Measurements from ENCODE around the gene PTBP1.
"Not testable (repeated sequence)": the region's sequence is repeated elsewhere in the genome, so short reads cannot be mapped to it uniquely, and the experiment has no call there.

Gene PTBP1

DNA sequence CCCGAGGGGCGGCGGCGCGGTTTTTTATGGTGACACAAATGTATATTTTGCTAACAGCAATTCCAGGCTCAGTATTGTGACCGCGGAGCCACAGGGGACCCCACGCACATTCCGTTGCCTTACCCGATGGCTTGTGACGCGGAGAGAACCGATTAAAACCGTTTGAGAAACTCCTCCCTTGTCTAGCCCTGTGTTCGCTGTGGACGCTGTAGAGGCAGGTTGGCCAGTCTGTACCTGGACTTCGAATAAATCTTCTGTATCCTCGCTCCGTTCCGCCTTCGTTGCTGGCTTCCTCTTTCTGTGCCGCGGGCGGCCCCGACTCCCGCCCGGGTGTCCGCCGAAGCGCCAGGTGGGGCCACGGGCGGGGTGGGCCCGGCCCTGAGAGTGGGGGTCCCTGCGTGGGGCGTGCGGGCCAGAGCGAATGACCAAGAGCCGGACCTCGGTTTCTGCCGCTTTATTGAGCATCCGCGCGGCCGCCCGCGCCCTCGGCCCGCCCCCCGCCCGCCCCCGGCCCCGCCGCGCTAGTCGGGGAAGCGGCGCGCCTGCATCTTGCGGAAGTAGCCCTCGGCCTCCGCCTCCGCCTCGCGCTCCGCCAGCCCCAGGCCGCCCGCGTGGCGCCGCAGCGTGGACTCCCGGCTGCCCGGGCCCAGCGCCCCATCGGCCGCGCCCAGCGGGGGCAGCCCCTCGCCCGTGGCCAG is 14.9 kb downstream of the PTBP1 start:
- no peak for DNase-seq

DNA sequence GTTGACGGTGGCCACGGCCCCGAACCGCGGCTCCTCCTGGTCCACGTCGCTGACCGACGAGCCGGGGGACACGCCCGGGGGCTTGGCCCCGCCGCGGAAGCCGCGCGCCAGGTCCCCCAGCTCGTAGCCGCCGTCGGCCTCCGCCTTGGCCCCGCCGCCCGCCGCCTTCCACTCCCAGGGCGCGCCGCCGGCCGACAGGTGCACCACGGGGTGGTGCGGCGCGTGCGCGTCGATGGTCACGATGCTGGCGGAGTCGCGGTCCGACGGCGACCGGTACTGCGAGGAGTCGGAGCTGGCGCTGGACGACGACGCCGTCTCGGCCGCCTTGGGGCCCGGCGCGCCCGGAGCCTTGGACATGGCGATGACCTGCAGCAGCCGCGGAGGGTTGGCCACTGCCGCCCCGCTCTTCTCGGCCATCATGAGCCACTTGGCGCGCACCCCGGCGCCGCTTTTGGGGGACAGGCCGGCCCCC is 15.5 kb downstream of the PTBP1 start:
- DNase-seq = no peak

DNA sequence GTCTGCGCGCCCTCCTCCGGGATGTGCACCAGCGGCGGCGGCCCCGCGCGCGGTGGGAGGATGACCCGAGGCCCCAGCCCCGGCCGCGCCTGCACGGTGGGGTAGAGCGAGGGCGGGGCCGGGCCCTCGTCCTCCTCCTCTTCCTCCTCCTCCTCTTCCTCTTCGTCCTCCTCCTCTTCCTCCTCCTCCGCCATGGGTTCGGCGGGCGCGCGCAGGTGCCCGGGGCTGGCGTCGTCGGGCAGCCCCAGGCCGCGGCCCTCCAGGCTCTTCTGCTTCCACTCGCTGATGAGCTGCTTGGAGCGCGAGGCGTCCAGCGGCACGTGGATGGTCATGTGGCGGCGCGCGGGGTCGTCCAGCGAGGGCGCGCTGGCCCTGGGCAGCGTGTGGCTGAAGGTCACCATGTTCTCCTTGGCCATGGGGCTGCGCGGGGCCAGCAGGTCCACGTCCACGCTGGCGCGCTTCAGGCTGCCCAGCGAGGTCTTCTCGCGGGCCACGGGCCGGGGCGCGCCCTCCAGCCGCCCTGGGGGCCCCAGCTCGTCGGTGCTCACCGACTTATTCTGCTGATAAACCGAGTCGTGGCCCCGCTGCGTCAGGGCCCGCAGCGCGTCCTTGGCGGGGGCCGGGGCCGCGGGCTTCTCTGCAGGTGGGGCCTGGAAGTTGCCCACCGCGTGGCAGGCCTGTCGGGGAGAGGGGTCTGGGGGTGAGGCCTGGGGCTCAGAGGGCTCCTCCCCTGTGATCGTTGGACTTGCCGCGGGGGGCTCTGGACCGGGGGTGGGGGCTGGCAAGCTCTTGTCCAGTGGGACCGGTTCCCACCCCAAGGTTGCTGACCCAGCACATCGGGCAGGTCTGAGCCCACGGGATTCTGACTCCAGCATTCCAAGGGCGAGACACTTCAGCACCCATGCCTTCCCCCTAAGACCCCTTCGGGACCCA is 16.2 kb downstream of the PTBP1 start:
- no peak for DNase-seq

DNA sequence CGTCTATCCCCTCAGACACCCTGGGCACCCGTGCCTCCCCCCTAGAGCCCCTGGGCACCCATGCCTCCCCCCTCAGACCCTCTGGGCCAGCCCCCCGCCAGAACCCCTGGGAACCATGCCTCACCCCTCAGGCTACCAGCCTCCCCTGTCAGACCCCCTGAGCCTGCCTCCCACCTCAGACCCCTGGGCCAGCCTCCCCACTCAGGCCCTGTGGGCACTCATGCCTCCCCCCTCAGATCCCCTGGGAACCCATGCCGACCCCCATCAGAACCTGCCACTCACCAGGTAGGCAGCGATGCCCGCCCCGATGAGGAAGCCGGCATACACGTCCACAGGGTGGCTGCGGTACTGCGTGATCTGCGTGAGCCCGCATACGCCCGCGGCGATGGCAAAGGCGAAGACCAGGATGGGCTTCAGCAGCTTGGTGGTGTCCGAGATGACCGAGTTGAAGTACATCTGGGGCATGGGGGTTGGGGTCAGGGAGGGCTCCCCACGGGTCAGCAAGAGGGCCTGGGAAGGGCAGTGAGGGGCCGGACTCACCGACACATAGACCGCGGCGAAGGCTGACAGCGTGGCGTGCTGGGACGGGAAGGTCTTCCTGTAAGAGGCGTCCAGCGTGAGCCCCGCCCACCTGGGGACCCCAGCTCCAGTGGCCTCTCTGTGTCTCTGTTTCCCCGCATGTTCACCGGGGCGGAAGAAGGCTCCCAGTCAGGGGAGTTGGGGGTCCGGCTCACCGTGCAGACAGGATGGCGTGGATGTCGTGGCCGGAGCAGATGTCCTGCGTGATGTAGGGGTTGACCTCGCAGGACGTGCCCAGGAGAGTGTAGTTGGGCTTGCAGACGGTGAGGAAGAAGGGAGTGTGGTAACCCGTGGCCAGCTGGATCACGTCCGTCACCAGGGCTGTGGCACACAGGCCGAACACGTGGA is 17.2 kb downstream of the PTBP1 start:
- DNase-seq = no peak

DNA sequence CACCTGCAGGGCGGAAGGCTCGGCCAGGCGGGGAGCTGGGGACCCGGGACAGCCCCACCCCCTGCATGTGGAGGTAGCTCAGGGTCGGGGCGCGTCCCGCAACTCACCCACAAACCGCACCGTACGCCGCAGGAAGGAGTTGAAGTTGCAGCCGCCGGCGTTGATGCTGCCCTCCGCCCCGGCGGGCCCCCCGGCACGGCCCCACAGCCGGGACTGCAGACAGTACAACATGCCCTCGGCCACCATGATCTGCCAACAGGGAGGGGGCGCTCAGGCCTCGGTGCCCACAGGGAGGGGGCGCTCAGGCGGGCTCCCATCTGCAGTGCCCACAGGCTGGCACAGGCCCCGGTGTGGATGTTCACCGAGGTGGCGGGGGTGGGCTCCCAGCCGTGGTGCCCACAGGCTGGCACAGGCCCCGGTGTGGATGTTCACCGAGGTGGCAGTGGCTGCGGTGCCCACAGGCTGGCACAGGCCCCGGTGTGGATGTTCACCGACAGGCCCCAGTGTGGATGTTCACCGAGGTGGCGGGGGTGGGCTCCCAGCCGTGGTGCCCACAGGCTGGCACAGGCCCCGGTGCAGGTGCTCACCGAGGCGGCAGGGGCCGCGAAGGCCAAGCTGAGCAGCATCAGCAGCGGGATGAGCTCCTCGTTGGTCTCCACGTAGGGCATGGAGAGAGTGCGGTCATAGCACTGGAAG is 18.0 kb downstream of the PTBP1 start:
- no peak for DNase-seq

DNA sequence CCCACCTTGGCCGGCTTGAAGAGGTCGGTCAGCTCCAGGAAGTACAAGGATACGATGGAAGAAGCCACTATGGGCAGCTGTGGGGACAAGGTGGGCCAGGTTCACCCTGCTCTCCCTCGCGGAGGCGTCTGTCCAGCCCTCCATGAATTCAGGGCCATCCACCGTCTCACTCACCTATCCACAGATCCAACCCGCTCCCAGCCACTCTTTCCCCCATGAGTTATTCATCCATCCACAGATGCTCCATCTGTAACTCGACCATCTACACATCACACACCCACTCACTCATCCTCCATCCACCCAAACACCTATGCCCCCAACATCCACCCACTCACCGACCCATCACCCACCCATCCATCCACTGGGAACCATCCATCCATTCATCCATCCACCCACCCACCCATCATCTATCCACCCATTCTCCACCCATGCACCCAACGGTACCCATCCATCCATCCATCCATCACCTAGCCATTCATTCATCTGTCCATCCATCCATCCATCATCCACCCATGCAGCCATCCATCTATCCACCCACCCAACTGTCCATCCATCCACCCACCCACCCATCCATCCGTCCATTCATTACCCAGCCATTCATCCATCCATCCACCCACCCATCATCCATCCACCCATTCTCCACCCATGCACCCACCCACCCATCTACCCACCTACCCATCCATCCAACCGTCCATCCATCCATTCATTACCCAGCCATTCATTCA is 18.7 kb downstream of the PTBP1 start:
- no peak for DNase-seq

DNA sequence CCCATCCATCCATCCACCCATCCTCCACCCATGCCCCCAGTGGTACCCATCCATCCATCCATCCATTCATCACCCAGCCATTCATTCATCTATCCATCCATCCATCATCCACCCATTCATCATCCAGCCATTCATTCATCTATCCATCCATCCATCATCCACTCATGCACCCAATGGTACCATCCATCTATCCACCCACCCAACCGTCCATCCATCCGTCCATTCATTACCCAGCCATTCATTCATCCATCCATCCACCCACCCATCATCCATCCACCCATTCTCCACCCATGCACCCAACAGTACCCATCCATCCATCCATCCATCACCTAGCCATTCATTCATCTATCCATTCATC is 19.2 kb downstream of the PTBP1 start:
- DNase-seq = no peak

DNA sequence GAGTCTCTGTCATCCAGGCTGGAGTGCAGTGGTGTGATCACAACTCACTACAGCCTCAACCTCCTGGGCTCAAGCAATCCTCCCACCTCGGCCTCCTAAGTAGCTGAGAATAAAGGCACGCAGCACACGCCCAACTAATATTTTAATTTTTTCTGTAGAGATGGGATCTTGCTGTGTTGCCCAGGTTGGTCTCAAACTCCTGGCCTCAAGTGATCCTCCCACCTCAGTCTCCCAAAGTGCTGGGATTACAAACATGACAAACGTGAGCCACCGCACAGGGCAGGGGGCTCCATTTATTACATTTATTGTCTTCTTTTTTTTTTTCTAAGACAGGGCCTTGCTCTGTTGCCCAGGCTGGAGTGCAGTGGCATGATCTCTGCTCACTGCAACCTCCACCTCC is 23.0 kb downstream of the PTBP1 start:
- not testable (repeated sequence) for DNase-seq

DNA sequence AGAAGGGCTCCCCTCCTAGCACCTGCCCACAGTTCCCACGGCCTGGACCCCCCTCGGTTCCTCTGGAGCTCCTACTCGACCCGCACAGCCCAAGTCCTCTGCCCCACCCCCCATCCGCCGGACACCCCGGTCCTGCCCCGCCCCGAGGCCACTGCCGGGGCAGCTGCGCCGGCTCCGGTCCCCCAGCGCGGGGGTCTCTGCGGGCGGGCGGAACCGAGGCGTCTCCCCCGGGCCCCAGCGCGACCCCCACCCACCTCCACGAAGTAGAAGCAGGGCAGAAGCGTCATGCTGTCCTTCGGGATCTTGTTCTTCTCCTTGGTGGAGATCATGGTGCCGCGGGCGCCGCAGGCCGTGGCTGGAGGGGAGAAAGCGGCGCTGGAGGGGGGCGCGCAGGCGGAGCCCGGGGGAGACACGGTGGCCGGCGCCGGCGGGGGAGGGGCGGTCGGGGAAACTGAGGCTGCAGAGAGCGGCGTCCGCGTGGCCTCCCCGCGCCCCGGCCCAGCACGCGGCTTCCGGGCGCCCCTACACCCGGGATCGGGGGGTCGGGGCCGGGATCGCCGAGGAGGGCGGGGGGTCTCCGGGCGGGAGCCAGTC is 24.1 kb downstream of the PTBP1 start:
- DNase-seq = no peak

DNA sequence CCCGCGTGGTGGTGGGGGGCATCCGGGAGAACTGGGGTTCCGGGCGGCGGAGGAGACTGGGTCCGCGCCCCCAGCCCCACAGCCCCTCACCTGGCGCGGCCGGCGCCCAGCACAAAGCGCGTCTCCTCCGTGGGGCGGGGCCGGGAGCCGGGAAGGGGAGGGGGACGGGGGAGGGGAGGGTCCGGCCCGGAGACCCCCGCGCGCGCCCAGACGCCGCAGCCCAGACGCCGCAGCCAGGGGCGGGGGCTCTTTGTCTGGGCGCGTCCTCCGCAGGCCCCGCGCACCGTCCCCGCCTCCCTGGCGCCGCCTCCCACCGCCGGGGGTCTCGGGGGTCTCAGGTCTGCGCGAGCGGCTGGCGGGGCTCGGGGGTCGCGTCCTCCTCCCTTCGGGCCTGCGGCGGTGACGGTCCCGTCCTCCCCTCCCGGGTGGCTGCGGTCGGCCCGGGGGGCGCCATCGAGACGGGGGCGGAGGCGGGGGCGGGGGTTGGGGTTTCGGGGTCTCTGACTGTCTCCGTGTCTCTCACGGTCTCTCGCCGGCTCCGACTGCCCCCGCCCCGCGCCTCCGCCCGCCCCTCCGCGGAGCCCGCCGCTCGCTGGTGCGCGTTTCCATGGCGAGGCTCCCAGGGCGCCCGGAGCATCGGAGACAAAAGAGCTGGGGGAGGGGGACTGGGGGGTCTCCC is 24.7 kb downstream of the PTBP1 start, which contains the start of gene PLPPR3:
Gene PLPPR3, minus strand, starts transcription at position 131 of the 679 bp plus-strand sequence. CDS start 396 bp downstream, outside the sequence.
- no peak for DNase-seq

DNA sequence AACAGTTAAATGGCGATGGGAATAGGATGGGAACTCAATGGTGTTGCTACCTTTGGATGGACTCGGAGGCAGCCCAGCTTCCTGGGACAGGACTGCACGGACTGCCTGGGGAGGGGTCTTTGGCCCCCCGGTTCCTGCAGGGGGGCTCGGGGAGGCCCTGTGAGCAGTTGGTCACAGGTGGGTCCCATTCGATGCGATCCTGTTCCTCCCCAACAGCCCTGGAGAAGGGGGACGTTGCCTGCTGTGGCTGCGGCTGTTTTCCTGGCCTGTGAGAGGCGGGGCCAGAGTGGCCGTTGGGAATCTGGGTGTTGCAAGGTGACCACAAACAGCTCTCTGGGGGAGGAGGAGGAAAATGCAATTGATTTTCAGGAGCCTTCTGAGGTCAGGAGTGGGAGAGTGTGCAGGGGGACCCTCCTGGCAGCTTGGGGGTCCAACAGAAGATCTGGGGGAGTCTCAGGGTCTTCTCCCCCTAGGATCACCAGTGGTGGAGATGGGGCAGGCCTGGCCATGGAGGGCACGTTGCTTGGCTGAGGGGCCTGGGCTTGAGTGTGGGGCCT is 26.4 kb downstream of the PTBP1 start:
- DNase-seq = no peak

DNA sequence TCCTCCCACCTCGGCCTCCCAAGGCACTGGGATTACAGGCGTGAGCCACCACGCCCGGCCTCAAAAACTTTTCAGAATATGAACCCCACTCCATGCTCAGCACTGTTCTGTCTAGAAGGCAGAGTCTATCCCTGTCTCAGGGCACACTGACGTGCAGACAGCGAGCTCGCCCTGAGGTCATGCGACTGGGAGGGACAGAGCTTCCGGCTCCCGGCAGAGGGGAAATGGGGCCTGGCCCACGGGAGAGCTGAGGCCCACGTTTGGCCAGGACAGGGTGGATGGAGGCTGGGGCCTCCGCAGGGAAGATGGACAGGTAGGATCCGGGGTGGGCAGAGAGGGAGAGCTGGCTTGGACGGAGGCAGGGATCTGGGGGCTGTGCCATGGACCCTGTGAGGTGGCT is 27.6 kb downstream of the PTBP1 start:
- DNase-seq = no peak

DNA sequence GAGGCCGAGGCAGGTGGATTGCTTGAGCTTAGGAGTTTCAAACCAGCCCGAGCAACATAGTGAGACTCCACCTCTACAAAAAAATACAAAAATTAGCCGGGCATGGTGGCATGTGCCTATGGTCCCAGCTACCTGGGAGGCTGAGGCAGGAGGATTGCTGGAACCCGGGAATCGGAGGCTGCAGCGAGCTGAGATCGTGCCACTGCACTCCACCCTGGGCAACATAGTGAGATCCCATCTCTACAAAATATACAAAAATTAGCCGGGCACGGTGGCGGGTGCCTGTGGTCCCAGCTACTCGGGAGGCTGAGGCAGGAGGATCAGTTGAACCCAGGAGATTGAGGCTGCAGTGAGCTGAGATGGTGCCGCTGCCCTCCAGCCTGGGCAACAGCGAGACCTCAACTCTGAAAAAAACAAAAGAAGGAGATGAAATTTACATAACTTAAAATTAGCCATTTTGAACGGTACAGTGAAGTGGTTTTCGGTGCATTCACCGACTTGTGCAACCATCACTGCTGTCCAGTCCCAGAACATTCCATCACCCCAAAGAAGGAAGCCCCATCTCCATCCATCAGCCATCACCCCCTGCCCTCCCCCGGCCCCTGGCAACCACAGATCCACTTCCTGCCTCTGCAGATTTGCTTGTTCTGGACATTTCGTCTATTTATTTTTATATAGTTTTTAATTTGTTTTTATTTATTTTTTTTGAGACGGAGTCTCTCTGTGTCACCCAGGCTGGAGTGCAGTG is 28.8 kb downstream of the PTBP1 start:
- DNase-seq = no peak

DNA sequence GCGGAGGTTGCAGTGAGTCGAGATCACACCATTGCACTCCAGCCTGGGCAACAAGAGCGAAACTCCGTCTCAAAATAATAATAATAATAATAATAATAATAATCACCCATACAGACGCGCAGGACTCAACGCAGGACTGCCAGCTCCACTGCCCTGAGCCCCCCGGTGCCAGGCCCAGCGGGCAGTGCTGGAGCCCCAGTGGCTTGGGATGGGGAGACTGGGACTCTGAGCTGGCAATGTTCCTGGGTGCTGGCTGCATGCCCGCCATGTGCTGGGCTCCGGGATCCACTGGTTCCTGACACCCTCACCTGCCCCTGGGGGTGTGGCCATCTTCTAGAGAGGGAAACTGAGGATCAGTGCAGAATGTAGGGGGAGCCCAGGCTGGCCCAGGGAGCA is 30.1 kb downstream of the PTBP1 start:
- no peak for DNase-seq

DNA sequence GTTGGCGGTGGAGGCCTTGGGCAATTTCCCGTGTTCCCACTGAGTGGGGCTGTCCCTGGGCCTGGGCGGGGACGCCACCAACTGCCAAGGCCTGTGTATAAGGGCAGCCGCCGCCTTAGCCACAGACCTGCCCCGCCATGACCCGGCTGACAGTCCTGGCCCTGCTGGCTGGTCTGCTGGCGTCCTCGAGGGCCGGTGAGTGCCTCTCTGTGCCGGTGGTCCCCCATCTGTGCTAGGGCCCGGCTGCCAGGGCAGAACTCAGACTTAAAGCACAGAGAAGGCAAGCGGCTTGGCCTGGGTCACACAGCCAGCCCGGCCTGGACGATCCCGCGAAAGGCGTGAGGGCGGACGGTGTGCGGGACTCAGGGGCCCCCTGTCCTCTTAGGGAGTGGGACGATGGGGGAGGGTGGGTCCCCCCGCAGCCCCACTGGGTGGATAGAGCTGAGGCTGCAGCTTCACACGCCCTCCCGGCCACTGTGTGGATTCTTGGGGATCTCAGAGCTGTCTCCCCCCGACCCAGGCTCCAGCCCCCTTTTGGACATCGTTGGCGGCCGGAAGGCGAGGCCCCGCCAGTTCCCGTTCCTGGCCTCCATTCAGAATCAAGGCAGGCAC is 30.6 kb downstream of the PTBP1 start, which contains the start of gene AZU1:
Gene AZU1, plus strand, starts transcription at position 128 of the 612 bp plus-strand sequence. Its CDS starts 10 bp downstream, at position 138.
- DNase-seq = no peak

DNA sequence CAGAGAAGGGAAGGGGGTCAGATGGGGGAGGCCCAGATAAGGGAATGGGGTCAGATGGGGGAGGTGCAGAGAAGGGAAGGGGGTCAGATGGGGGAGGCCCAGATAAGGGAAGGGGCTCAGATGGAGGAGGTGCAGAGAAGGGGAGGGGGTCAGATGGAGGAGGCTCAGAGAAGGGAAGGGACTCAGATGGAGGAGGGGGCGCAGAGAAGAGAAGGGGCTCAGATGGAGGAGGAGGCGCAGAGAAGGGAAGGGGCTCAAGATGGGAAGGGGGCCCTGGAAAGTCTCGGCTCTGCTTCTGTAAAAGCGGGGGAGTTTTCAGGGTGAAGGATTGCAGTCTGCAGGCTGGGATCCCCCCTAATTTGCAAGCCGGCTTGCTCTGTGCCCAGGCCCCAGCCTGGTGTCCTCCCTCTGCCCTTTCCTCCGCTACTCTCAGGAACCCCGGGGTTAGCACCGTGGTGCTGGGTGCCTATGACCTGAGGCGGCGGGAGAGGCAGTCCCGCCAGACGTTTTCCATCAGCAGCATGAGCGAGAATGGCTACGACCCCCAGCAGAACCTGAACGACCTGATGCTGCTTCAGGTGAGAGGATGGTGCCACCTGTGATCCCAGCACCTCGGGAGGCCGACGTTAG is 32.0 kb downstream of the PTBP1 start:
- no peak for DNase-seq

DNA sequence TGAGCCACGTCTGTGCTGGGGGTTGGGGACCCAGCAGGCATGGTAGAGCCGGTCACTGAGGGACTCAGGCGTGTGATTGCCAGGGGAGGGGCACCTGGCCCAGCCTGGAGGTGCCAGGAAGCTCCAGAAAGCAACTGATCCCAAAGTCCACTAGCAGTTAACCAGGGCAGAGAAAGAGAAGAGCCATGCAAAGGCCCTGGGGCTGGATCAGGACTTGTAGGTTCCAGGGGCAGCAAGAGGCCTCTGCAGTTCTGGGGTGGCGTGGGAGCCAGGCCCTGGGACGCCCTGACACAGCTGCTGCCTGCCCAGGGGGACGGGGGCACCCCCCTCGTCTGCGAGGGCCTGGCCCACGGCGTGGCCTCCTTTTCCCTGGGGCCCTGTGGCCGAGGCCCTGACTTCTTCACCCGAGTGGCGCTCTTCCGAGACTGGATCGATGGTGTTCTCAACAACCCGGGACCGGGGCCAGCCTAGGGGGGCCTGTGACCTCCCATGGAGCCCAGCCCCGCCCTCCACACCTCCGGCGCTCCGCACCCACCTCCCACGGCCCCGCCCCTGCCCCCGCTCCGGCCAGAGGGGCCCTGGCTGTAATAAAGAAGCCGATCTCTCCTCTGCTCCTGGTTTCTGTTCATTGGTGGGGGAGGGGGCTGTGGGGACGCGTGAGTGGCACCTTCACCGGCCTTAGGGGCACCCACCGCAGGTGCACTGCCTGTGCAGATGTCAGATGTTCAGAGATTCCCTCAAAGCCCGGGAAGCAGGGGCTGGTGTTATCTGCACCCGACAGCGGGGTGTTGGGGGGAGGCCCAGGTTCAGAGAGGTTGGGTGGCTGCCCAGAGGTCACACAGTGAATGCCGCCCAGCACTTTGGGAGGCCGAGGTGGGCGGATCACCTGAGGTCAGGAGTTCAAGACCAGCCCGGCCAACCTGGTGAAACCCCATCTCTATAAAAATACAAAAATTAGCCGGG is 34.4 kb downstream of the PTBP1 start:
- DNase-seq = no peak

All from T-helper 9 cell (primary cell).